Measurements from ENCODE around the gene PFDN2.

Gene PFDN2

DNA sequence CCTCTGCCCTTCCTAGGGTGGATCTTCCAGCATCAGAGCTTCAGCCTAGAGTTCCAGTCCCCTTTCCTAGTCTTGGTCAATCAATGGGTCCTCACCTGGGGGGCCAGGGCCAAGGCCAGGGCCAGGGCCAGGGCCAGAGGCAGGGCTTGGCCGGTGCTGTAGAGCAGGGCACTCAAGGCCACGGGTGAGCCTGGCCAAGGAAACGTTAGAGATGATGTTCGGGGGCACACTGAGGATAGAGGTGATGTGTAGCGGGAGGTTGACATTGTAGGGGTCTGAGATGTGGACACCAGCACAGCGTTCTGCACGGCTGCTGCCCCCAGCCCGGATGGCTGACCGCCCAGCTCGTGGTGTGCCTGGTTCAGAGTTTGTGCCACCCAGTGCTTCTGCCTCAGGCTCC, 66.6 kb downstream of the PFDN2 start:
- no peak for DNase-seq (ENCODE audit: low spot score)

Data from NAMALWA (cell line).